ENCODE data around the gene NRM. TPM values are rescaled to one million over a fixed set of nuclear protein-coding genes. Genes with fewer than 3 reads are reported as not detected.

The NRM gene
- total RNA-seq, 4 donors from 2014 or later = 4.6 to 10.2 (median 6.2) TPM

DNA sequence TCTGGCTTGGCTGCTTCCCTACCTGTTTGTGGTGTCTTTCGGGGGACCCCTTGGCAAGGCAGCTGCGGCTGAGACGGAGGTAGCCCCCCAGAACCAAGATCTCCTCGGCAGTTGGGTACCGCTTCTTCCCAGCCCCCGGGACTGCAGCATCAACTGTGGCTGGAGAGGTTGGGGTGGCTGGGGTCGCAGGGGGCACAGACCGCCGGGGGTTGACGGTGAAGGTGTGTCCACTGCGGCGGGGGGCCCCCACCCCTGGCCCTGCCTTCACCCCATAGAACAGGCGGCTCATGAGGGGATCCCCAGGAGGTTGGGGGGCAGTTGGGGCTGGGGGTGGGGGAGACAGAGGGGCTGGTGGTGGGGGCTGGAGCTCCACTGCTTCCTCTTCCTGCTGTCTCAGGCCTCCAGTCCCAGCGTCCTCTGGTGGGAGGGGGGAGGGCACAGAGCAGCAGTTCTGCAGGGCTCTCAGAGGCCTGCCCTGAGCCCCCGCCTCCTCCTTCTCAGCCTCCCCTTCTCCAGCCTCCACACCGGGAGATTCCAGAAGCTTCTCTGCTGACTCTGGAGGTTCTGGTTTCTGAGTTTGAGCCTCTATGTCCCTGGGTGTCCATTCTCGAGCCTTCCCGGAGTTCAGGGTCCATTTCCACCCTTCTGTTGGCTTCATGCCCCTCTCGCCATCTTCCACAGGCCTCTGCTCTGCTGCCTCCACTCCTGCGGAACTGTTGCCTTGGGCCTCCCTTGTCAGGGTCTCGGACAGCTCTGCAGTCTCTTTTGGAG, 6.2 kb downstream of the NRM start:
- TF ChIP-seq POLR2AphosphoS5 (IDR thresholded peaks at IDR 0.05) (peak in 1 of 2 donors; percentile 19), CTCF (IDR thresholded peaks at IDR 0.05) (no peak)
- Histone ChIP-seq H3K36me3 (peaks cover 0 to 21% (median 10%) of the 10 kb centered on the region in 4 donors), H3K4me1 (peaks cover 64 to 89% (median 86%) of the 10 kb centered on the region in 4 donors), H3K9me3 (no peaks in the 10 kb centered on the region), H3K27ac (replicated peaks in 1 of 4) (peak overlapping the region; percentile 95 to 99 (median 97)), H3K27me3 (no peaks in the 10 kb centered on the region), H3K4me3 (peak overlapping the region; percentile 70 to 93 (median 80))
- WGBS = 12% methylated on average over 18 of the region's 21 CpGs
- intact Hi-C loops (cut with DNase I) = loop anchor here (10.0 kb wide), 1 partner anchor 200 kb away; the partner anchor contains the start of gene DDR1
- no peak for DNase-seq (ENCODE audit: extremely low spot score)

- H3K9me3 ChIP-seq = no peaks in the 10 kb centered on the region
- H3K27ac ChIP-seq (replicated peaks in 1 of 4) = peak overlapping the region; percentile 95 to 99 (median 97)
- TF ChIP-seq CTCF (IDR thresholded peaks at IDR 0.05) = no peak
- TF ChIP-seq POLR2A (IDR thresholded peaks at IDR 0.05; ENCODE audit: low read depth) = no peak
- TF ChIP-seq EP300 (IDR thresholded peaks at IDR 0.05) = no peak
- TF ChIP-seq POLR2AphosphoS5 (IDR thresholded peaks at IDR 0.05) = no peak
- H3K4me3 ChIP-seq = peak overlapping the region; percentile 70 to 93 (median 80)
- intact Hi-C loops (cut with DNase I) = loop anchor here (10.0 kb wide), 1 partner anchor 201 kb away; the partner anchor contains the start of gene DDR1
- WGBS = 4% methylated on average over 2 of the region's 2 CpGs
- peaks cover 63 to 89% (median 86%) of the 10 kb centered on the region in 4 donors for H3K4me1 ChIP-seq
- H3K27me3 ChIP-seq = no peaks in the 10 kb centered on the region
- H3K36me3 ChIP-seq = peaks cover under 1 to 25% (median 13%) of the 10 kb centered on the region in 4 donors
- no peak for DNase-seq (ENCODE audit: extremely low spot score)
Observed at GRCh38 chr6:30683980-30684338, 6.8 kb downstream of the NRM start.

DNA sequence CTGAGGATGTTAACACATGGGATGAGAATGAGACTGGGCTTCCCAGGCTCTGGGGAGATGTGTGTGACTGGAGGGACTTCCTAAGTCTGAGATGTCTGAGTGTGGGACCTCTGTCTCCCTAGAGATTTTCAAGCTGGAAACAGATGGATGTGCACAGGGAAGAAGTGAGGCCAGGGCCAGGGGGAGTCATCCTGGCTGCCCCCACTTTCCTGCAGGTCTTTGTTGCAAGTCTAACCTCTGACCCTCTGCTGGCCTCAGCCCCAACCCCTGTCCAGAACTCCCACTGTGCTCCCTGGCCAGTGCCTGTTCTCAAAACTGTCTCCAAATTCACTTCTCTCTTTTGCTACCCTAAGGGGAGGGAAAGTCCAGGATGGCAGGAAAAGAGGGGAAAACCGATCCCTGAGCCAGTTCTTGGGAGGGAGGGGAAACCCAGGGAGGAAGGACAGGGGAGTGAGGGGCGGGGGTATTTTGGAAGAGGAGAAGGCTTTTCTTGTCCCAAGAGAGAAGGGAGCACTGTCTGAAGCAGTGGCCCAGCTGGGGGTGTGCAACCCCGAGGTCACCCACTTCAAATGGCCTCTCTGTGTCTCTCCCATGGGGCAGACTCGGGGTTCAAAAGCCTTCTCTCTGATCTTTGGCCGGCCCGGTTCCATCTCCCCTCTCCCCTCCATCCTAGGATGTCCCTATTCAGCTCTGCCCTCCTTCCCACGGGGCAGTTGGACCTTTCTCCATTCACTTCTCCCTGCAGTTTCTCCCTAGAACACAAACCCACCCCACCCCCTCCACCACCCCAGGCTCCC, 7.4 kb downstream of the NRM start:
- Histone ChIP-seq H3K4me3 (peak overlapping the region; percentile 70 to 93 (median 80)), H3K9me3 (no peaks in the 10 kb centered on the region), H3K4me1 (peaks cover 62 to 89% (median 86%) of the 10 kb centered on the region in 4 donors), H3K27ac (replicated peaks in 1 of 4) (peak overlapping the region; percentile 95 to 99 (median 97)), H3K36me3 (peaks cover 6 to 31% (median 19%) of the 10 kb centered on the region in 4 donors), H3K27me3 (no peaks in the 10 kb centered on the region)
- TF ChIP-seq EP300 (IDR thresholded peaks at IDR 0.05) = no peak
- no peak for TF ChIP-seq POLR2A (IDR thresholded peaks at IDR 0.05; ENCODE audit: low read depth)
- TF ChIP-seq CTCF (IDR thresholded peaks at IDR 0.05) = no peak
- no peak for TF ChIP-seq POLR2AphosphoS5 (IDR thresholded peaks at IDR 0.05)
- no peak for DNase-seq (ENCODE audit: extremely low spot score)
- 0% methylated on average over 7 of the region's 7 CpGs for WGBS
- intact Hi-C loops (cut with DNase I) = loop anchor here (10.0 kb wide), 1 partner anchor 201 kb away; the partner anchor contains the start of gene DDR1

DNA sequence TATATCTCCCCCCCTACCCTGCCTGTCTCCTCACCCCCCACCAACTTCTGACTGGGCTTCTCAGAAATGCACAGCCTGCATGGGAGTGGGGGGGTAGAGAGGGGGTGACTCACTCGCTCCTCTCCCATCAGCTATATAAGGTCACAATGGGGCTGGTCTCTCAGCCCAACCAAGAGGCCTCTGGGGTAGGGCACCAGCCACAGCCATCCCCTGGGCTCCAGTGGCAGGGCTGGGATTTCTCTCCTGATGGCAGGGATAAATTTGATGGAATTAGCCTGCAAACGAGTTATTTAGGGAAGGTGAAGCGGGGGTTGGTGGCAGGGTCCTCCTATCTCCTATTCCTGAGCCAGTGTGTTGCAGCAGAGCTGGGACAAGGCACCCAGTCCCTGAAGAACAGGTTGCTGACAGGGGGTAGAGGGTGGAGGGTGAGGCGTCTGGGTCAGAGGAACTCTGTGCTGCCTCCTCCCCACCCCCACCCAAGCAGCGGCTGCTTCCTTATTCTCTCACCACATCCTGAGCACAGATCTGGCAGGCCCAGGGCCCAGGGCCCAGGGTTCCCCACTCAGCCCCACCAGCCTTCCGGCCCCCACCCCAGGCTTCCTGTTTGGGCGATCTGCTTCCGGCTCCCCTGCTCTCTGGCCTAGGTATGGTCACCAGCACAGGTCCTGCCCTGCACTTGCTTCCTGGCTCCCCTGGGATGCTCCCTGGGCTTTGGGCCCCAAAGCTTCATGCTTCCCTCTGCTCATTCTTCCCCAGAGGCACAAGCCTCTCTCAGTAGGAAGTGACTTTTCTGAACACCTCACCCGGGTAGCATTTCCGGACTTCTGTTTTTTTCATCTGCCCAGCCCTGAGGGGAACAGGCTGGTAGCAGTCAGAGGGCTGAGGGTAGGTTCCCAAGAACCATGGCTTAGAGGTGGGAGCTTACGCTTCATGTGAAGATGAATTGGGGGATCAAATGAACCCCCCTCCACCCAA, 8.4 kb downstream of the NRM start:
- DNase-seq (ENCODE audit: extremely low spot score) = peak; percentile 94
- Histone ChIP-seq H3K9me3 (no peaks in the 10 kb centered on the region), H3K4me1 (peaks cover 57 to 83% (median 79%) of the 10 kb centered on the region in 4 donors), H3K27me3 (no peaks in the 10 kb centered on the region), H3K36me3 (peaks cover 13 to 40% (median 28%) of the 10 kb centered on the region in 4 donors), H3K4me3 (peak overlapping the region; percentile 70 to 93 (median 80)), H3K27ac (replicated peaks in 1 of 4) (peak overlapping the region; percentile 95 to 99 (median 97))
- TF ChIP-seq POLR2AphosphoS5 (IDR thresholded peaks at IDR 0.05) (peak; percentile 79 to 96), CTCF (IDR thresholded peaks at IDR 0.05) (no peak), POLR2A (IDR thresholded peaks at IDR 0.05; ENCODE audit: low read depth) (peak; percentile 59), EP300 (IDR thresholded peaks at IDR 0.05) (no peak)
- 6% methylated on average over 11 of the region's 11 CpGs for WGBS
- intact Hi-C loops (cut with DNase I) = loop anchor here (10.0 kb wide), 1 partner anchor 202 kb away; the partner anchor contains the start of gene DDR1
